Body of pancreas (tissue), 4 donors: ENCODE data around the gene FBRSL1. TPM values are rescaled to one million over a fixed set of nuclear protein-coding genes. Genes with fewer than 3 reads are reported as not detected.
A peak's percentile ranks its signal among the peaks of the same experiment; 100 is the strongest.

Experiments
- ATAC-seq: fragments of 150-250 bp; one replicate; pipeline ENCODE4 v1.9.1; 2016
- DNase-seq, 4 donors: peaks; one replicate each; pipeline ENCODE4 v3.0.0-alpha.2; 2019
- H3K27ac ChIP-seq, 4 donors: fragments of 200-600 bp; sonication (generic); 1 replicate in 3 of 4; 2 replicates in 1 of 4; pipeline versions ENCODE4 v1.5.1 to v1.6.1; 2016 to 2019; ENCODE audit warnings: mild to moderate bottlenecking in 1 of 4, mixed read lengths in 1 of 4, moderate library complexity in 1 of 4
- H3K27me3 ChIP-seq, 2 donors: fragments of 200-600 bp; sonication (generic); one replicate each; pipeline ENCODE4 v1.6.0; 2016; ENCODE audit warnings: mild to moderate bottlenecking in 1 of 2
- H3K36me3 ChIP-seq, 2 donors: fragments of 200-600 bp; sonication (generic); replicated peaks in 1 of 2; 2 replicates each; pipeline ENCODE4 v1.5.1; 2016; ENCODE audit warnings: low read depth in 2 of 2; ENCODE audit not compliant: insufficient read depth in 1 of 2
- H3K4me1 ChIP-seq: fragments of 200-600 bp; sonication (generic); one replicate; pipeline ENCODE4 v1.6.0; 2016
- H3K4me3 ChIP-seq, 2 donors: fragments of 200-600 bp; sonication (generic); 1 replicate in 1 of 2; 2 replicates in 1 of 2; pipeline ENCODE4 v1.5.1; 2016 to 2019
- H3K9me3 ChIP-seq, 3 donors: fragments of 200-600 bp; sonication (generic); 1 replicate in 2 of 3; 2 replicates in 1 of 3; pipeline ENCODE4 v1.5.1; 2016
- POLR2A ChIP-seq, 3 donors: fragments of 450-650 bp; IDR thresholded peaks; one replicate each; pipeline ENCODE4 v1.6.1; 2016; ENCODE audit warnings: antibody characterized with exemption in 3 of 3, mild to moderate bottlenecking in 2 of 3
- WGBS, 2 donors: methylation state at CpG; one replicate each; pipeline ENCODE4 v1.1.5; 2017; 5-methylcytosine and 5-hydroxymethylcytosine counted together
- intact Hi-C: fragments of 100-400 bp; cut with DNase I; formaldehyde crosslinking; loops from one replicate; pipeline ENCODE4 v1.15.1; 2023
- total RNA-seq, 2 donors: library from RNA; depleted of rRNA; stranded (reverse); fragments of >200 nt; gene quantifications; one replicate each; pipeline ENCODE4 v1.1.0, GENCODE V29; 2016
- TF ChIP-seq, protein P1 (sequence below), 7 experiments: fragments of 450-650 bp in 4 of 7; fragments of 200-600 bp in 3 of 7; sonication (generic) in 3 of 7; IDR thresholded peaks; one replicate each; pipeline ENCODE4 v1.5.1; 2016 to 2019; ENCODE audit warnings: antibody characterized with exemption in 7 of 7

The FBRSL1 gene
- total RNA-seq, 2 donors from 2014 or later, result 29.8 to 50.1 TPM

DNA sequence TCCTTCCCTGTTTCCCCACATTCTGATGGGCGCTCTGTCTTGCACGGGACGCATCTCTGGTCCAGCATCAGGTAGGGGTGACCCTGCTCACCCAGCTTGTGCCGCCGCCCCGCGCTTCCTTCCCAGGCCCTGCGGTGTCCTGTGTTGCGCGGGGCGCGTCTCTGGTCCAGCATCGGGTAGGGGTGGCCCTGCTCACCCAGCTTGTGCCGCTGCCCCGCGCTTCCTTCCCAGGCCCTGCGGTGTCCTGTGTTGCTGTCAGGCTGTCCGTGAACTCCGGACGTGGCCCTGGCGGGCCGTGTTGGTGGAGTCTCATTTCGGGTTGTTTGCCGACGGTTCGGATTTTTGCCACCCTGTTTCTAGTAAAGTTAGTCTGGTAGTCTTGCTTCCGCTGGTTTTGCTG is 6.8 kb downstream of the FBRSL1 start:
- 88% methylated on average over 14 to 24 of the region's 27 CpGs for WGBS, 2 donors
- H3K4me3 ChIP-seq, result no peak overlapping the region
- H3K27me3 ChIP-seq, result no peaks in the 10 kb centered on the region
- H3K27ac ChIP-seq, result peak overlapping the region in 1 of 4 donors; percentile 90
- no peaks in the 10 kb centered on the region for H3K36me3 ChIP-seq
- ATAC-seq, result no peak
- DNase-seq, result no peak
- intact Hi-C loops, result no loop called here
- H3K4me1 ChIP-seq, result peaks cover 100% of the 10 kb centered on the region
- H3K9me3 ChIP-seq, result no peaks in the 10 kb centered on the region
- no peak for TF ChIP-seq POLR2A (IDR thresholded peaks at IDR 0.05)
- TF ChIP-seq, protein P1, sequence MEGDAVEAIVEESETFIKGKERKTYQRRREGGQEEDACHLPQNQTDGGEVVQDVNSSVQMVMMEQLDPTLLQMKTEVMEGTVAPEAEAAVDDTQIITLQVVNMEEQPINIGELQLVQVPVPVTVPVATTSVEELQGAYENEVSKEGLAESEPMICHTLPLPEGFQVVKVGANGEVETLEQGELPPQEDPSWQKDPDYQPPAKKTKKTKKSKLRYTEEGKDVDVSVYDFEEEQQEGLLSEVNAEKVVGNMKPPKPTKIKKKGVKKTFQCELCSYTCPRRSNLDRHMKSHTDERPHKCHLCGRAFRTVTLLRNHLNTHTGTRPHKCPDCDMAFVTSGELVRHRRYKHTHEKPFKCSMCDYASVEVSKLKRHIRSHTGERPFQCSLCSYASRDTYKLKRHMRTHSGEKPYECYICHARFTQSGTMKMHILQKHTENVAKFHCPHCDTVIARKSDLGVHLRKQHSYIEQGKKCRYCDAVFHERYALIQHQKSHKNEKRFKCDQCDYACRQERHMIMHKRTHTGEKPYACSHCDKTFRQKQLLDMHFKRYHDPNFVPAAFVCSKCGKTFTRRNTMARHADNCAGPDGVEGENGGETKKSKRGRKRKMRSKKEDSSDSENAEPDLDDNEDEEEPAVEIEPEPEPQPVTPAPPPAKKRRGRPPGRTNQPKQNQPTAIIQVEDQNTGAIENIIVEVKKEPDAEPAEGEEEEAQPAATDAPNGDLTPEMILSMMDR (IDR thresholded peaks at IDR 0.05), result no peak

DNA sequence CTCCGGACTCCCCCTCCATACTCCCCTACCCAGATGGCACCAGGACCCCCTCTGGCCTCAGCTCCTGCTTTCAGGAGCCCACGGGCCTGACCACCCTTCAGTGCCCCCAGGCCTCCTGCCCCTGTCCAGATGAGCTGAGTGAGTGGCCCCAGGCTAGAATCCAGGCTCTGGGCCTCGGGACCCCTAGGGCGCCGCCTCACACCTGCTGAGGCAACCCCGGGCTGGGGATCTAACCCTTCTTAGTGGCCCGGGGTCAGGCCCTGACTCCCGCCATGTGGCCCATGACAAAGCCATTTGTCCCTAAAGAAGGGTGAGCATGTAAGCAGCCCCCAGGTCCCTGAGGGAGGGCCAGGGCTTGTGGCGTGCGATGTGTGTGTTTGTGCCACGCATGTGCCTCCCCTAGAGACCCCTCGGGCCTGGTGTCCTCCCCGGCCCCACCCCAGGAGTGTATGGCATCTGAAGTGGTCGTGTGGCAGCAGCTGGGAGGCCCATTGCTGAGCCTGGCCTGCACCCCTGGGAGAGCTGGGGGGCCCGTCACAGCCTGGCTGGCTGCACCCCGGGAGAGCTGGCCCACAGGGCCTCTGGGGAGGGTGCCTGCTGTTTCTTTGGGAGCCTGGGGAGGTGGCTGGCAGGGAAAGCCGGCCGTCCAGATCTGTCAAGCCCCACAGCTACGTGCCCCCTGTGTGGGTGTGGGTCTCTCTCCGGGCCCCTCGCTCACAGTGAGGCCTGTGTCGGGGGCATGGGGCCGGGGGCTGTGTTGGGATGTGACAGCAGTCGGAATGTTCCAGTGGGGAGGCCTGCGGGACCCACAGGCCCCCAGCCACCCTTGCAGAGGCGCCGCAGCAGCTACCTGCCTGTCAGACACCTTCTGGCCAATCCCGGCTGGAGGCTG is 7.8 kb downstream of the FBRSL1 start:
- Histone ChIP-seq H3K27ac (peak overlapping the region in 1 of 4 donors; percentile 16), H3K36me3 (no peaks in the 10 kb centered on the region), H3K27me3 (no peaks in the 10 kb centered on the region), H3K9me3 (no peaks in the 10 kb centered on the region), H3K4me1 (peaks cover 98% of the 10 kb centered on the region), H3K4me3 (no peak overlapping the region)
- ATAC-seq, result no peak
- 17 to 78% methylated on average over 1 to 21 of the region's 28 CpGs for WGBS, 2 donors
- DNase-seq, result no peak
- TF ChIP-seq POLR2A (IDR thresholded peaks at IDR 0.05), result no peak
- TF ChIP-seq, protein P1 (IDR thresholded peaks at IDR 0.05), result no peak
- intact Hi-C loops, result no loop called here

DNA sequence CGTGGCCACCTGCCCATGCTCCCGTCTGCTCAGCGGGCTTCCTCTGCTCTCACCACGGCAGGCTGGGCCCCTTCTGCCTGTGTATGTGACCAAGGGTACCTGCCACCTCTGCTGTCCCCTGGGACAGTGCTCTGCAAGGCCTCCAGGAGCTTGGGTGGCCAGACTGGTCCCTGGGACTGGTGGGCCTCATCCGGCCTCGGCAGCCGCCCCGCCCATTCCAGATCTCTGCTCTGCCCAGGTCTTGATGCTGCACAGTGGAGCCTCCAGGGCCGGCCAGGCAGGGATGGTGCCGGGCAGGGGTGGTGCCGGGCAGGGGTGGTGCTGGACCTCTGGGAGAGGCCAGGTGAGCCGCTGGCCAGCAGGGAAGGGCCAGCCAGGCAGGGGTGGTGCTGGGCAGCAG is 9.0 kb downstream of the FBRSL1 start:
- H3K9me3 ChIP-seq, result no peaks in the 10 kb centered on the region
- H3K27me3 ChIP-seq, result no peaks in the 10 kb centered on the region
- WGBS, 2 donors, result 60 to 67% methylated on average over 2 to 10 of the region's 12 CpGs
- ATAC-seq (no peak), DNase-seq (no peak)
- H3K36me3 ChIP-seq, result no peaks in the 10 kb centered on the region
- no peak for TF ChIP-seq POLR2A (IDR thresholded peaks at IDR 0.05)
- TF ChIP-seq, protein P1 (IDR thresholded peaks at IDR 0.05), result no peak
- no peak overlapping the region for H3K4me3 ChIP-seq
- peaks cover 98% of the 10 kb centered on the region for H3K4me1 ChIP-seq
- no peak overlapping the region for H3K27ac ChIP-seq
- intact Hi-C loops, result no loop called here

DNA sequence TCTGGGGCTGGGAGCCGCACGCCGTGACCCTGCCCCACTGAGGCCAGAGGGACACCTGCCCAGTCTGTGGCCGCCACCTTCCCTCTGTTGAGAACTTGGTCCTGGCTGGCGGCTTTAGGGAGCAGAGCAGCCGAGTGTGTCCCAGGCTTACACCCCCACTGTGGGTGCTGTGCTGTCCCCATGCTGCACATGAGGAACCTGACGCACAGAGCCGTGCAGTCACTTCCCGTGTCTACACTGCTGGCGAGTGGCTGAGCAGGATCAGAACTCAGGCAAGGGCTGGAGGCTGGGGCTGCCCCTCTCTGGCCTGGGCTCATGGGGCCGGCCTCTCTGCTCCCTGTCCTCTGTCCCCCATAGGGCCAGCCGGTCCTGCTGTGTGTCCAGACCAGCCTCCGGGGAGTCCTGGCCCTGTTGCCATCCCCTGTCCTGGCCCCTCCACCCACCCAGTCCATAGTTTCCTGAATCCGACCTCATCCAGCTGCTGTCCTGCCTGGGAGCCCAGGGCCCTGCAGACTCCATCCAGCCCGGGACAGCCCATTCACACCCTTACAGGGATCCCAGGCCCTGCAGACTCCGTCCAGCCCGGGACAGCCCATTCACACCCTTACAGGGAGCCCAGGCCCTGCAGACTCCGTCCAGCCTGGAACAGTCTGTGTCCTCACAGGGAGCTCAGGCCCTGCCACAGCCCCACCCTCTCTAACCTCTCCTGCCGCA is 10.3 kb downstream of the FBRSL1 start:
- intact Hi-C loops, result no loop called here

More for the DNA sequence above, 10.3 kb downstream of the FBRSL1 start:
- no peaks in the 10 kb centered on the region for H3K36me3 ChIP-seq
- no peak for TF ChIP-seq POLR2A (IDR thresholded peaks at IDR 0.05)
- TF ChIP-seq, protein P1 (IDR thresholded peaks at IDR 0.05), result no peak
- no peak for ATAC-seq
- H3K27me3 ChIP-seq, result no peaks in the 10 kb centered on the region
- H3K27ac ChIP-seq, result peak overlapping the region in 2 of 4 donors; percentile 44 to 50
- DNase-seq, result no peak
- 72 to 75% methylated on average over 15 to 16 of the region's 19 CpGs for WGBS, 2 donors
- H3K4me3 ChIP-seq, result no peak overlapping the region
- peaks cover 98% of the 10 kb centered on the region for H3K4me1 ChIP-seq
- H3K9me3 ChIP-seq, result no peaks in the 10 kb centered on the region
